Natural killer cell (primary cell): Measurements from ENCODE around the gene ALG14. TPM values are rescaled to one million over a fixed set of nuclear protein-coding genes. Genes with fewer than 3 reads are reported as not detected.

ENCODE experiments used
- ATAC-seq, 3 donors: fragments of 150-1000 bp in 2 of 3; fragments of 200-7000 bp in 1 of 3; cut with Tn5 transposase; 1 replicate in 1 of 3; 2 replicates in 2 of 3; pipeline ENCODE4 v1.10.0; 2021; ENCODE audit warnings: mild to moderate bottlenecking in 2 of 3, moderate library complexity in 2 of 3
- DNase-seq, 2 donors: peaks; one replicate each; pipeline versions ENCODE4 v3.0.0 to v3.0.0-alpha.2; 2013 to 2021; ENCODE audit warnings: mixed read lengths in 1 of 2
- H3K27ac ChIP-seq: one replicate; pipeline ENCODE4 v1.5.1; 2013; ENCODE audit warnings: mild to moderate bottlenecking, low read length
- H3K27me3 ChIP-seq: one replicate; pipeline ENCODE4 v1.6.1; 2013; ENCODE audit warnings: low read length; ENCODE audit not compliant: control insufficient read depth, insufficient read depth
- H3K36me3 ChIP-seq: one replicate; pipeline ENCODE4 v1.6.1; 2013; ENCODE audit warnings: low read length; ENCODE audit not compliant: control insufficient read depth, insufficient read depth
- H3K4me1 ChIP-seq: one replicate; pipeline ENCODE4 v1.6.1; 2013; ENCODE audit warnings: low read length; ENCODE audit not compliant: control insufficient read depth, insufficient read depth
- H3K4me3 ChIP-seq: one replicate; pipeline ENCODE4 v1.5.1; 2013; ENCODE audit warnings: low read length
- H3K9me3 ChIP-seq: one replicate; pipeline ENCODE4 v1.6.1; 2013; ENCODE audit warnings: low read length; ENCODE audit not compliant: control insufficient read depth, insufficient read depth
- H3K27ac Mint-ChIP-seq, 2 donors: one replicate each; pipeline ENCODE4 v1.8.0; 2022; ENCODE audit warnings: mild to moderate bottlenecking in 2 of 2, mixed read lengths in 2 of 2, moderate library complexity in 1 of 2
- H3K27me3 Mint-ChIP-seq, 2 donors: one replicate each; pipeline ENCODE4 v1.8.0; 2022; ENCODE audit warnings: low read depth in 2 of 2, mixed read lengths in 2 of 2
- H3K36me3 Mint-ChIP-seq: one replicate; pipeline ENCODE4 v1.8.0; 2022; ENCODE audit warnings: mixed read lengths
- H3K4me1 Mint-ChIP-seq, 2 donors: one replicate each; pipeline ENCODE4 v1.8.0; 2022; ENCODE audit warnings: mixed read lengths in 2 of 2
- H3K4me3 Mint-ChIP-seq: one replicate; pipeline ENCODE4 v1.8.0; 2022; ENCODE audit warnings: mild to moderate bottlenecking, moderate library complexity, mixed read lengths
- H3K9me3 Mint-ChIP-seq, 2 donors: one replicate each; pipeline ENCODE4 v1.8.0; 2022; ENCODE audit warnings: mixed read lengths in 2 of 2
- CTCF ChIP-seq: fragments of 200-600 bp; IDR thresholded peaks from one replicate; pipeline ENCODE4 v1.8.0; 2022; ENCODE audit warnings: antibody characterized with exemption
- WGBS: methylation state at CpG from one replicate; pipeline ENCODE4 v1.1.7; 2013; ENCODE audit warnings: missing lambda C conversion rate; ENCODE audit not compliant: insufficient coverage; 5-methylcytosine and 5-hydroxymethylcytosine counted together
- intact Hi-C: fragments of 100-400 bp; cut with micrococcal nuclease; formaldehyde crosslinking; loops from one replicate; pipeline ENCODE4 v1.14.2; 2022
- total RNA-seq, 4 donors: library from RNA; stranded (reverse); fragments of 120-200 nt in 1 of 4; gene quantifications; one replicate each; pipeline versions ENCODE4 v1.2.3 to v1.2.4, GENCODE V29; 2013 to 2022

Gene ALG14
- total RNA-seq, 3 donors from 2014 or later (not counting 1 experiment from before 2014, with no cell fraction given), result 0.48 to 2.3 (median 1.1) TPM

GRCh38 chr1:95018602-95019369 lies 54.0 kb downstream of the ALG14 start:
- H3K27ac Mint-ChIP-seq, result no peak overlapping the region
- no peaks in the 10 kb centered on the region for H3K27me3 Mint-ChIP-seq
- no peaks in the 10 kb centered on the region for H3K4me1 ChIP-seq
- no peaks in the 10 kb centered on the region for H3K27me3 ChIP-seq
- ATAC-seq (no peak), DNase-seq (no peak)
- no peak for TF ChIP-seq CTCF
- H3K9me3 Mint-ChIP-seq, result no peaks in the 10 kb centered on the region
- H3K36me3 Mint-ChIP-seq, result no peaks in the 10 kb centered on the region
- no peaks in the 10 kb centered on the region for H3K4me1 Mint-ChIP-seq
- no peak overlapping the region for H3K27ac ChIP-seq
- no peak overlapping the region for H3K4me3 Mint-ChIP-seq
- H3K4me3 ChIP-seq, result no peak overlapping the region
- H3K36me3 ChIP-seq, result no peaks in the 10 kb centered on the region
- WGBS, result 71% methylated on average over 1 of the region's 1 CpG
- H3K9me3 ChIP-seq, result no peaks in the 10 kb centered on the region
- intact Hi-C loops, result no loop called here

GRCh38 chr1:95017775-95018174 lies 55.0 kb downstream of the ALG14 start:
- Mint-ChIP-seq H3K27me3 (no peaks in the 10 kb centered on the region), H3K36me3 (no peaks in the 10 kb centered on the region), H3K9me3 (no peaks in the 10 kb centered on the region), H3K4me1 (no peaks in the 10 kb centered on the region), H3K4me3 (no peak overlapping the region), H3K27ac (no peak overlapping the region)
- no peaks in the 10 kb centered on the region for H3K27me3 ChIP-seq
- TF ChIP-seq CTCF, result no peak
- H3K4me1 ChIP-seq, result no peaks in the 10 kb centered on the region
- H3K27ac ChIP-seq, result no peak overlapping the region
- WGBS, result no CpG with 5 or more reads among the region's 1 CpG
- intact Hi-C loops, result no loop called here
- ATAC-seq (no peak), DNase-seq (no peak)
- H3K4me3 ChIP-seq, result no peak overlapping the region
- no peaks in the 10 kb centered on the region for H3K36me3 ChIP-seq
- no peaks in the 10 kb centered on the region for H3K9me3 ChIP-seq

- no peak for ATAC-seq
- Histone ChIP-seq H3K4me1 (no peaks in the 10 kb centered on the region), H3K4me3 (no peak overlapping the region), H3K27ac (no peak overlapping the region), H3K27me3 (no peaks in the 10 kb centered on the region), H3K36me3 (no peaks in the 10 kb centered on the region), H3K9me3 (no peaks in the 10 kb centered on the region)
- no peak overlapping the region for H3K4me3 Mint-ChIP-seq
- H3K9me3 Mint-ChIP-seq, result no peaks in the 10 kb centered on the region
- H3K4me1 Mint-ChIP-seq, result no peaks in the 10 kb centered on the region
- no peak for DNase-seq
- H3K27me3 Mint-ChIP-seq, result no peaks in the 10 kb centered on the region
- H3K27ac Mint-ChIP-seq, result no peak overlapping the region
- 97% methylated on average over 2 of the region's 3 CpGs for WGBS
- intact Hi-C loops, result no loop called here
- no peaks in the 10 kb centered on the region for H3K36me3 Mint-ChIP-seq
- no peak for TF ChIP-seq CTCF
Measured at GRCh38 chr1:95015076-95015475, 57.7 kb downstream of the ALG14 start.
